GM10266 (cell line): ENCODE results near the gene TRABD2B.

Source experiments
- DNase-seq: peaks from one replicate; pipeline ENCODE4 v3.0.0; 2012; ENCODE audit errors: extremely low spot score
- TF ChIP-seq, protein P1 (sequence below): IDR thresholded peaks from 2 replicates; pipeline ENCODE4 v1.5.1; 2012; ENCODE audit warnings: mild to moderate bottlenecking, low read depth; ENCODE audit not compliant: control insufficient read depth, insufficient read depth; ENCODE audit errors: missing control alignments

Gene TRABD2B

DNA sequence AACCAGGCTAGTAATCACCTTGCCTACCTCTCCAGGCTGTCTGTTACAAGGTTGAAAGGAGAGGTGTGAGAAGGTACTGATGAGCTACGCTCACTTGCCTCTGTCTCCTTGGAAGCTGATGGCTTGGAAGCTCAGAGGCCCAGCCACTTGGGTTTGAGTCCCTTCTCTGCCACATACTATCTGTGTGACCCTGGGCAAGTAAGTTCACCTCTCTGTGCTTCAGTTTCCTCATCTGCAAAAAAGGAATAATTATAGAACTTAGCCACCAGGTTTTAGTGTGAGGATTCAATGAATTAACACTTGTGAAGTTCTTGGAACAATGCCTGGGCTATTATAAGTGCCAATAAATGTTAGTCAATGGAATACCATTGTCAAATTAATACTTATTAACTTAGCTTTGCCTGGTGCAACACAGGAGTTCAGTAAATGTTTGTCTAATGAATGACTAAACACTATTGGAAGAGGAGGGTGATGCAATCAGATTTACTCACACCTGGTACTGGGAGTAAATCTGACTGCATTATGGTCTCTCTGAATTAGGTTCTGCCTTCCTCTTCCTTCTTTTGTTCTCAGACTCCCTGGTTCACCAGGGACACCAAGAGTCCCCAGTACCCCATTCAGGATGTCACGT, 55.5 kb downstream of the TRABD2B start:
- TF ChIP-seq, protein P1, sequence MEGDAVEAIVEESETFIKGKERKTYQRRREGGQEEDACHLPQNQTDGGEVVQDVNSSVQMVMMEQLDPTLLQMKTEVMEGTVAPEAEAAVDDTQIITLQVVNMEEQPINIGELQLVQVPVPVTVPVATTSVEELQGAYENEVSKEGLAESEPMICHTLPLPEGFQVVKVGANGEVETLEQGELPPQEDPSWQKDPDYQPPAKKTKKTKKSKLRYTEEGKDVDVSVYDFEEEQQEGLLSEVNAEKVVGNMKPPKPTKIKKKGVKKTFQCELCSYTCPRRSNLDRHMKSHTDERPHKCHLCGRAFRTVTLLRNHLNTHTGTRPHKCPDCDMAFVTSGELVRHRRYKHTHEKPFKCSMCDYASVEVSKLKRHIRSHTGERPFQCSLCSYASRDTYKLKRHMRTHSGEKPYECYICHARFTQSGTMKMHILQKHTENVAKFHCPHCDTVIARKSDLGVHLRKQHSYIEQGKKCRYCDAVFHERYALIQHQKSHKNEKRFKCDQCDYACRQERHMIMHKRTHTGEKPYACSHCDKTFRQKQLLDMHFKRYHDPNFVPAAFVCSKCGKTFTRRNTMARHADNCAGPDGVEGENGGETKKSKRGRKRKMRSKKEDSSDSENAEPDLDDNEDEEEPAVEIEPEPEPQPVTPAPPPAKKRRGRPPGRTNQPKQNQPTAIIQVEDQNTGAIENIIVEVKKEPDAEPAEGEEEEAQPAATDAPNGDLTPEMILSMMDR, result no peak
- DNase-seq, result no peak

DNA sequence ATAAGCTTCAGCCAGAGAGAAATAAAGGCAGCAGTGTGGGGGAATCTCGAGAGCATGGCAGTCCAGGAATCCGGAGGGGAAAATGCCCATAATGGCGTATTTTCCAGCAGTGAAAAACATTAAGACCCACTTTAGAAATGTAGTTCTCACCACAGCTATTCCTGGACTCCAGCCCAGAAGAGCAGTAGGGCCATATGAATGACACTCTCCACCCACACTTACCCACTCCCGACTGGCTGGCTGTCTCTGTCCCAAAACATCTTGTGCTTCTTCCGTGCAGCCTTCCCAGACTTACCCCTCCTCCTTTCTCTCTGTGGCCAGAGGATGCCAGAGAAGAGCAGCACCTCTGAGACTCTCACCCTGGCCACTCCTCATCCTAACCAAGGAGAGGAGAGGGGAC, 56.4 kb downstream of the TRABD2B start:
- DNase-seq, result no peak
- TF ChIP-seq, protein P1, result no peak

DNA sequence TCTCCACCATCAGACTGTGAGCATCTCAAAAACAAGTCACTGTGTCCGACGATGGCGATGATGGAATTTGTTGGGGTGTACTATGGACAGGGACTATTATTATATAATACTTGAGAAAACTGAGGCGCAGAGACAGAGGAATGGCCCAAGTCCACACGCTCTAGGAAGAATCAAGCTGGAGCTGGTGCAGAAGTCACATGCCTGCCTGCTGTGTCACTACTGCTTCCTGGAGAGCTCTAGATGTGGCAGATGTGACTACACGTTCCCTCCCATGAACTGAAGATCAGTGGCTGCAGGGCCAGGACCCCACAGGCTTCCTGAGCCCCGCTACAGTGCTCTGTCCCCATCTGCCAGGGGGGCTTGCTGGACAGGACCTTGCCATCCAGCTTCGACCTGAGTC, 56.9 kb downstream of the TRABD2B start:
- DNase-seq, result no peak
- TF ChIP-seq, protein P1, result no peak

DNA sequence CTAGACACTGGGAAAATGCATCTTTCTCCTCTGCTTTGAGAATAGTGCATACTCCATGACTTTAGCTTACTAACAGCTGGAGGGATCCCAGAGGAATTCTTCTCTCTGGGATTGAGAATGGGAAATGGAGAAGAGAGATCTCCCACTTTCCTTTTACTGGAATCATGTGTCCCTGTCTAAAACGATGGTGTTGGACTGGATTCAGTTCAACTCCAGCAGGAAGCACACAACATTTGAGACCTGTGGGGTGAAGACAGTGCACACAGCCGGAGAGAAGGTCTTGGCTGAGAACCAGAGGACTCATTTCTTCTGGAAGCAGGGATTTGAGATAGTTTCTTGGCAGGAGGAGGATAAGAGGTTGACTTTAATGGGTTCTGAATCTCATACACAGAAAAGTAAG, 58.7 kb downstream of the TRABD2B start:
- DNase-seq, result no peak
- TF ChIP-seq, protein P1, result no peak

DNA sequence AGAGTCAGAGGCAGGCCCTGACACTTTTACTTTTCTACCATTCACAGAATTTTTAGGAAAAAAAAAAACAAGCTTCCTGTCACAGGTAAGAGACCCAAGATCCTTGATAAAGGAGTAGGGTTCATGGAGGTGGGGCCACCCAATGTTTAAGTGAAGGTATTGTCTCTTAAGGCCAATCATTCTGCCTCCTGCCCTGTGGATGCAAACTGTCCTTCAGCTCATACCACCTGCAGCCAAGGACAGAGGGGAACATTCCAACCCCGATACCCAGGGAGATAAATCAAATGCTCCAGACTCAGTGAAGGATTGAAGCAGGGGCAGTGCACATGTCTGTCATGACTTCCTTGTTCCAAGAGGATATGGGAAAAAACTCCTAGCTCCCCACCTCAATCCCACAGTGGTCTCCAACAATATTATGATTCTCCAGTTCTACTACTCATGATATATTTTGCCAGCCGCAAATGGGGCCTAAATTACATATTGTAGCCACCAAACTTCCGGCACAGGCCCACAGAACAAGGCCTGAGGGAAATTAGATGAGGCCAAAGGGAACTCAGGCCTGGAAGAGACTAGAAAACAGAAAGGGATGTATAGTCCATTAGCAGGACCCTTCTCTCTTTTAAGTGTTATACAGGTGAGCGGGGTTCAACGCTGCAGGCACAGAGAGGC, 59.5 kb downstream of the TRABD2B start:
- TF ChIP-seq, protein P1, result no peak

DNA sequence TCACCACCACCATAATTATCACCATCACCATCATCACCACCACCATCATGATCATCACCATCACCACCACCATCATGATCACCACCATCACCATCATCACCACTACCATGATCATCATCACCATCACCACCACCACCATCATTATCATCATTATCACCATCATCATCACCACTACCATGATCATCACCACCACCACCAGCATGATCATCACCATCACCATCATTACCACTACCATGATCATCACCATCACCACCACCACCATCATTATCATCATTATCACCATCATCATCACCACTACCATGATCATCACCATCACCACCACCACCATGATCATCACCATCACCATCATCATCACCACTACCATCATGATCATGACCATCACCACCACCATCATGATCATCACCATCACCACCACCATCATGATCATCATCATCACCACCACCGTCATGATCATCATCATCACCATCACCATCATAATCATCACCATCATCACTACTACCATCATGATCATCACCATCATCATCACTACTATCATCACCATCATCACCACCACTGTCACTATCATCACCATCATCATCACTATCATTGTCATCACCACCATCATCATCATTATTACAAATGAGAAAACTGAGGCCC, 60.2 kb downstream of the TRABD2B start:
- no peak for DNase-seq
- TF ChIP-seq, protein P1, result no peak

More for the DNA sequence above, 59.5 kb downstream of the TRABD2B start:
- DNase-seq, result no peak

DNA sequence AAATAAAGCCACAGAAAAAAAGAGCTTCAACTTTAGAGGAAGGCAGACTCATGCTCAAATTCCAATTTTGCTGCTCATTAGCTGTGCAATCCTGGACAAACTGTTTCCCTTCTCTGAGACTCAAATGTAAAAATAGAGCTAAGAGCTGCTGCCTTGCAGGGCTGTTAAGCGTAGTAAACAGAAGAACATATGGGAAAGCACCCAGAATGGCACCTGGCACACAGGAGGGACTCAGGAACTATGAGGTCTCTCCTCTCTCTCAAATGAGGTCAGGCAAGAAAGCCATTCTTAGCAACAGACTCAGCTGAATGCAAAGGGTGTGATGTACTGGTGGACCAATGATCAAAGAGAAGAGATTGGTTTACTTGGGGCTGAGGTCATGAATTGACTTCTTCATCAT, 61.3 kb downstream of the TRABD2B start:
- TF ChIP-seq, protein P1, result no peak
- DNase-seq, result no peak
